Measurements from ENCODE around the gene CHPF.

The CHPF gene

GRCh38 chr2:219556413-219556812, 12.8 kb upstream of the CHPF start:
- H3K4me3 ChIP-seq (ENCODE audit: low read depth, low read length) = no peak overlapping the region
- H3K27ac ChIP-seq (ENCODE audit: extremely low read depth, low read depth, low read length) = no peak overlapping the region
- H3K36me3 ChIP-seq (ENCODE audit: control insufficient read depth in 2 of 2, insufficient read depth in 1 of 2, low read length in 2 of 2) = peaks cover 0 to 44% of the 10 kb centered on the region in 2 experiments; a peak in 1 of 3 replicates
- peaks cover 3% of the 10 kb centered on the region; the same call in 1 of the 2 replicates for H3K4me1 ChIP-seq (ENCODE audit: control insufficient read depth, insufficient read depth, low read length)
- TF ChIP-seq ZNF221 (tag by site-specific recombination; IDR thresholded peaks at IDR 0.05; ENCODE audit: borderline replicate concordance) = no peak
- TF ChIP-seq ZNF639 (tag by site-specific recombination; IDR thresholded peaks at IDR 0.05) = no peak
- TF ChIP-seq ZNF747 (tag by site-specific recombination; IDR thresholded peaks at IDR 0.05) = no peak
- ChIA-PET CTCF (interaction anchor here (0.8 to 2.7 kb wide), 2 partner anchors 16 to 85 kb away, joined by 3 to 10 read pairs; no protein-coding TSS in a partner anchor), POLR2A (interaction anchor here (0.5 to 2.4 kb wide), 3 partner anchors 13 to 34 kb away, joined by 3 to 10 read pairs (median 5); partner anchors contain the start of genes CHPF, INHA, OBSL1 and TMEM198)
- no peaks in the 10 kb centered on the region for H3K9me3 ChIP-seq (ENCODE audit: control insufficient read depth, insufficient read depth, low read depth, low read length)

GRCh38 chr2:219555956-219556355, 12.3 kb upstream of the CHPF start:
- H3K27ac ChIP-seq (ENCODE audit: extremely low read depth, low read depth, low read length) = no peak overlapping the region
- ChIA-PET POLR2A (interaction anchor here (2.4 kb wide), 1 partner anchor 15 kb away, joined by 10 read pairs; the partner anchor contains the start of genes INHA and OBSL1), CTCF (interaction anchor here (0.8 to 2.7 kb wide), 3 partner anchors 14 to 86 kb away, joined by 3 to 10 read pairs (median 4); no protein-coding TSS in a partner anchor)
- no peak overlapping the region for H3K4me3 ChIP-seq (ENCODE audit: low read depth, low read length)
- H3K4me1 ChIP-seq (ENCODE audit: control insufficient read depth, insufficient read depth, low read length) = peaks cover 3% of the 10 kb centered on the region; the same call in 1 of the 2 replicates
- TF ChIP-seq SCRT1 (tag by site-specific recombination; IDR thresholded peaks at IDR 0.05; ENCODE audit: borderline replicate concordance) (no peak), ZNF324 (tag by site-specific recombination; IDR thresholded peaks at IDR 0.05) (no peak), ZNF146 (tag by site-specific recombination; IDR thresholded peaks at IDR 0.05) (no peak), SP7 (tag by site-specific recombination; IDR thresholded peaks at IDR 0.05) (no peak)
- peaks cover 0 to 39% of the 10 kb centered on the region in 2 experiments; a peak in 1 of 3 replicates for H3K36me3 ChIP-seq (ENCODE audit: control insufficient read depth in 2 of 2, insufficient read depth in 1 of 2, low read length in 2 of 2)
- H3K9me3 ChIP-seq (ENCODE audit: control insufficient read depth, insufficient read depth, low read depth, low read length) = no peaks in the 10 kb centered on the region

- Histone ChIP-seq H3K4me3 (ENCODE audit: low read depth, low read length) (no peak overlapping the region), H3K27ac (ENCODE audit: extremely low read depth, low read depth, low read length) (no peak overlapping the region), H3K4me1 (ENCODE audit: control insufficient read depth, insufficient read depth, low read length) (peaks cover 3% of the 10 kb centered on the region; the same call in 1 of the 2 replicates), H3K36me3 (ENCODE audit: control insufficient read depth in 2 of 2, insufficient read depth in 1 of 2, low read length in 2 of 2) (peaks cover 0 to 36% of the 10 kb centered on the region in 2 experiments; a peak in 1 of 3 replicates), H3K9me3 (ENCODE audit: control insufficient read depth, insufficient read depth, low read depth, low read length) (no peaks in the 10 kb centered on the region)
- ChIA-PET CTCF (interaction anchor here (1.1 to 2.7 kb wide), 2 partner anchors 13 to 88 kb away, joined by 3 to 10 read pairs; no protein-coding TSS in a partner anchor), POLR2A (interaction anchor here (0.7 to 1.1 kb wide), 2 partner anchors 13 to 43 kb away, joined by 3 read pairs; no protein-coding TSS in a partner anchor)
- no peak for TF ChIP-seq ZBTB6 (tag by site-specific recombination; IDR thresholded peaks at IDR 0.05)
- no peak for TF ChIP-seq ZBTB49 (tag by site-specific recombination; IDR thresholded peaks at IDR 0.05; ENCODE audit: low read depth)
- TF ChIP-seq ZNF670 (tag by site-specific recombination; IDR thresholded peaks at IDR 0.05; ENCODE audit: low read depth) = no peak
- TF ChIP-seq ZSCAN30 (tag by site-specific recombination; IDR thresholded peaks at IDR 0.05) = no peak
- no peak for TF ChIP-seq BCL11A (tag by site-specific recombination; IDR thresholded peaks at IDR 0.05; ENCODE audit: low read depth)
- 0 out of 2 replicates have a peak, but pooled peaks have one; percentile 20 for TF ChIP-seq GLIS2 (tag by site-specific recombination; IDR thresholded peaks at IDR 0.05)
- TF ChIP-seq ZNF747 (tag by site-specific recombination; IDR thresholded peaks at IDR 0.05) = no peak
- no peak for TF ChIP-seq ZFP41 (tag by site-specific recombination; IDR thresholded peaks at IDR 0.05; ENCODE audit: borderline replicate concordance)
Observed at GRCh38 chr2:219554350-219554749, 10.7 kb upstream of the CHPF start.

All from HEK293 (cell line).